Measurements from ENCODE around the gene MSANTD2. TPM values are rescaled to one million over a fixed set of nuclear protein-coding genes. Genes with fewer than 3 reads are reported as not detected.

The MSANTD2 gene
- total and polyA plus RNA-seq, 2 donors (not counting 1 experiment from before 2014, with no cell fraction given) = 11.1 to 26.8 TPM

DNA sequence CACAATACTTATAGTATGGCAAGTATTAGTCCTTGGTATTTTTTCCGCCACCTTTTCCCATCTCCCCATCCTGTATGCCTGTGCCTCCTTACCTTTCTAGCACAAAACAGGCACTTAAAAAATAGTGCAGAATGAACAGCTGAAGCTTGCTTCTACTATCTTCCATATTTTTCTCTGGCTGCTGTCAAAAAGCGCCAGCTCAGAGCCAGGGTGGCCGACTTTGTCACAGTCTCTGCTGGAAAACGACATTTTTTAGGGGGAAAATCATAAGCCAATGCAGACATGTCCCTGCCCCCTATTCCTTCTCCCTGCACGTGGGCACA, 38.6 kb upstream of the MSANTD2 start:
- ATAC-seq (ENCODE audit: low read depth) (no peak), DNase-seq (peak; percentile 8)
- Mint-ChIP-seq H3K27me3 (peaks cover 59% of the 10 kb centered on the region), H3K27ac (no peak overlapping the region), H3K4me1 (peaks cover 18% of the 10 kb centered on the region), H3K4me3 (peak overlapping the region; percentile 59), H3K9me3 (ENCODE audit: insufficient read depth) (no peaks in the 10 kb centered on the region)
- Histone ChIP-seq H3K79me2 (ENCODE audit: control insufficient read depth, insufficient read depth, low read length) (no peaks in the 10 kb centered on the region), H3K27me3 (replicated peaks in 1 of 4; ENCODE audit: control extremely low read depth in 1 of 4, control insufficient read depth in 3 of 4, insufficient read depth in 4 of 4, low read length in 3 of 4) (peaks cover 0 to 65% (median 52%) of the 10 kb centered on the region in 4 experiments), H4K20me1 (ENCODE audit: control insufficient read depth, insufficient read depth, low read length, poor library complexity, severe bottlenecking) (no peaks in the 10 kb centered on the region), H3K36me3 (replicated peaks in 1 of 2; ENCODE audit: control extremely low read depth in 1 of 2, control insufficient read depth in 1 of 2, extremely low read depth in 1 of 2, insufficient read depth in 2 of 2, low read length in 1 of 2) (no peaks in the 10 kb centered on the region), H3K27ac (ENCODE audit: low read length in 2 of 2) (no peak overlapping the region), H2AFZ (ENCODE audit: insufficient read depth, low read depth, low read length, poor library complexity, severe bottlenecking) (no peak overlapping the region), H3K4me3 (ENCODE audit: control extremely low read depth in 1 of 5, extremely low read depth in 1 of 5, insufficient read depth in 1 of 5, low read depth in 2 of 5, low read length in 4 of 5) (peak overlapping the region in 1 of 5 experiments; percentile 57), H3K9ac (ENCODE audit: low read length) (peak overlapping the region; percentile 52), H3K9me3 (ENCODE audit: control extremely low read depth in 1 of 3, control insufficient read depth in 2 of 3, insufficient read depth in 1 of 3, low read length in 2 of 3) (peaks cover 0 to 4% (median 0%) of the 10 kb centered on the region in 3 donors), H3K4me1 (ENCODE audit: control insufficient read depth in 2 of 2, insufficient read depth in 2 of 2, low read length in 2 of 2) (peaks cover 24 to 35% of the 10 kb centered on the region in 2 donors), H3K4me2 (replicated peaks; ENCODE audit: low read depth, low read length, poor library complexity, severe bottlenecking) (peak overlapping the region; percentile 89)
- ChIA-PET POLR2A (interaction anchor here (1.3 kb wide), 1 partner anchor 38 kb away, joined by 3 read pairs; the partner anchor contains the start of gene MSANTD2), CTCF (interaction anchor here (1.3 to 10.0 kb wide), 11 partner anchors 28 to 196 kb away, joined by 3 to 155 read pairs (median 6); partner anchors contain the start of genes MSANTD2, SIAE and SPA17)
- WGBS (ENCODE audit: insufficient coverage) = 11% methylated on average over 4 of the region's 5 CpGs
- intact Hi-C loops (cut with micrococcal nuclease) = loop anchor here (5.0 kb wide), 2 partner anchors 39 to 421 kb away; no protein-coding TSS in a partner anchor
- TF ChIP-seq, protein P1, sequence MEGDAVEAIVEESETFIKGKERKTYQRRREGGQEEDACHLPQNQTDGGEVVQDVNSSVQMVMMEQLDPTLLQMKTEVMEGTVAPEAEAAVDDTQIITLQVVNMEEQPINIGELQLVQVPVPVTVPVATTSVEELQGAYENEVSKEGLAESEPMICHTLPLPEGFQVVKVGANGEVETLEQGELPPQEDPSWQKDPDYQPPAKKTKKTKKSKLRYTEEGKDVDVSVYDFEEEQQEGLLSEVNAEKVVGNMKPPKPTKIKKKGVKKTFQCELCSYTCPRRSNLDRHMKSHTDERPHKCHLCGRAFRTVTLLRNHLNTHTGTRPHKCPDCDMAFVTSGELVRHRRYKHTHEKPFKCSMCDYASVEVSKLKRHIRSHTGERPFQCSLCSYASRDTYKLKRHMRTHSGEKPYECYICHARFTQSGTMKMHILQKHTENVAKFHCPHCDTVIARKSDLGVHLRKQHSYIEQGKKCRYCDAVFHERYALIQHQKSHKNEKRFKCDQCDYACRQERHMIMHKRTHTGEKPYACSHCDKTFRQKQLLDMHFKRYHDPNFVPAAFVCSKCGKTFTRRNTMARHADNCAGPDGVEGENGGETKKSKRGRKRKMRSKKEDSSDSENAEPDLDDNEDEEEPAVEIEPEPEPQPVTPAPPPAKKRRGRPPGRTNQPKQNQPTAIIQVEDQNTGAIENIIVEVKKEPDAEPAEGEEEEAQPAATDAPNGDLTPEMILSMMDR (IDR thresholded peaks at IDR 0.05) = no peak
- no peak for TF ChIP-seq EZH2 (IDR thresholded peaks at IDR 0.05; ENCODE audit: borderline replicate concordance, insufficient read depth, low read depth, low read length, poor library complexity, severe bottlenecking)

- WGBS (ENCODE audit: insufficient coverage) = no CpG with 5 or more reads among the region's 3 CpGs
- ATAC-seq (ENCODE audit: low read depth) (no peak), DNase-seq (peak; percentile 43)
- Histone ChIP-seq H3K4me2 (replicated peaks; ENCODE audit: low read depth, low read length, poor library complexity, severe bottlenecking) (no peak overlapping the region), H3K9me3 (ENCODE audit: control extremely low read depth in 1 of 3, control insufficient read depth in 2 of 3, insufficient read depth in 1 of 3, low read length in 2 of 3) (no peaks in the 10 kb centered on the region), H2AFZ (ENCODE audit: insufficient read depth, low read depth, low read length, poor library complexity, severe bottlenecking) (no peak overlapping the region), H3K36me3 (replicated peaks in 1 of 2; ENCODE audit: control extremely low read depth in 1 of 2, control insufficient read depth in 1 of 2, extremely low read depth in 1 of 2, insufficient read depth in 2 of 2, low read length in 1 of 2) (no peaks in the 10 kb centered on the region), H3K27ac (ENCODE audit: low read length in 2 of 2) (no peak overlapping the region), H3K27me3 (replicated peaks in 1 of 4; ENCODE audit: control extremely low read depth in 1 of 4, control insufficient read depth in 3 of 4, insufficient read depth in 4 of 4, low read length in 3 of 4) (peaks cover 0 to 53% (median 42%) of the 10 kb centered on the region in 4 experiments), H3K9ac (ENCODE audit: low read length) (no peak overlapping the region), H3K79me2 (ENCODE audit: control insufficient read depth, insufficient read depth, low read length) (no peaks in the 10 kb centered on the region), H4K20me1 (ENCODE audit: control insufficient read depth, insufficient read depth, low read length, poor library complexity, severe bottlenecking) (no peaks in the 10 kb centered on the region), H3K4me1 (ENCODE audit: control insufficient read depth in 2 of 2, insufficient read depth in 2 of 2, low read length in 2 of 2) (peaks cover 24 to 30% of the 10 kb centered on the region in 2 donors), H3K4me3 (ENCODE audit: control extremely low read depth in 1 of 5, extremely low read depth in 1 of 5, insufficient read depth in 1 of 5, low read depth in 2 of 5, low read length in 4 of 5) (no peak overlapping the region)
- peaks cover 18% of the 10 kb centered on the region for H3K4me1 Mint-ChIP-seq
- peaks cover 62% of the 10 kb centered on the region for H3K27me3 Mint-ChIP-seq
- intact Hi-C loops (cut with micrococcal nuclease) = loop anchor here (1.0 to 5.0 kb wide), 6 partner anchors 37 to 420 kb away; partner anchors contain the start of gene MSANTD2
- ChIA-PET POLR2A (interaction anchor here (0.6 kb wide), 1 partner anchor 72 kb away, joined by 4 read pairs; no protein-coding TSS in a partner anchor), CTCF (interaction anchor here (0.6 to 10.0 kb wide), 21 partner anchors 10 to 1468 kb away, joined by 3 to 155 read pairs (median 5); partner anchors contain the start of genes MSANTD2, SIAE, SPA17 and TBRG1)
- no peaks in the 10 kb centered on the region for H3K9me3 Mint-ChIP-seq (ENCODE audit: insufficient read depth)
- H3K4me3 Mint-ChIP-seq = no peak overlapping the region
- TF ChIP-seq, protein P1 (IDR thresholded peaks at IDR 0.05) = no peak
- TF ChIP-seq EZH2 (IDR thresholded peaks at IDR 0.05; ENCODE audit: borderline replicate concordance, insufficient read depth, low read depth, low read length, poor library complexity, severe bottlenecking) = no peak
- H3K27ac Mint-ChIP-seq = no peak overlapping the region
Observed at GRCh38 chr11:124837491-124837856, 37.3 kb upstream of the MSANTD2 start.

All from B cell (primary cell).